22Rv1 (cell line): ENCODE data around the gene SLC7A7.
"Not testable (repeated sequence)": the region's sequence is repeated elsewhere in the genome, so short reads cannot be mapped to it uniquely, and the experiment has no call there.

Experiments
- CTCF ChIP-seq: fragments of 450-650 bp; IDR thresholded peaks from 2 replicates; pipeline ENCODE4 v1.5.1; 2017; ENCODE audit warnings: mild to moderate bottlenecking
- ZFX ChIP-seq: fragments of 450-650 bp; IDR thresholded peaks from 2 replicates; pipeline ENCODE4 v1.6.1; 2017; ENCODE audit warnings: antibody characterized with exemption, borderline replicate concordance

GRCh38 chr14:22725374-22725773 is 89.9 kb downstream of the SLC7A7 start:
- not testable (repeated sequence) for TF ChIP-seq CTCF, ZFX
